CD4-positive, alpha-beta T cell treated with Interferon alpha-2 for 1 hour (primary cell): ENCODE results near the gene STIM1.
"Not testable (repeated sequence)": the region's sequence is repeated elsewhere in the genome, so short reads cannot be mapped to it uniquely, and the experiment has no call there.

Experiments
- DNase-seq, 2 donors: peaks; one replicate each; pipeline ENCODE4 v3.0.0-alpha.2; 2020 to 2022

Gene STIM1

GRCh38 chr11:3888876-3889275, 33.4 kb downstream of the STIM1 start:
- no peak for DNase-seq

DNA sequence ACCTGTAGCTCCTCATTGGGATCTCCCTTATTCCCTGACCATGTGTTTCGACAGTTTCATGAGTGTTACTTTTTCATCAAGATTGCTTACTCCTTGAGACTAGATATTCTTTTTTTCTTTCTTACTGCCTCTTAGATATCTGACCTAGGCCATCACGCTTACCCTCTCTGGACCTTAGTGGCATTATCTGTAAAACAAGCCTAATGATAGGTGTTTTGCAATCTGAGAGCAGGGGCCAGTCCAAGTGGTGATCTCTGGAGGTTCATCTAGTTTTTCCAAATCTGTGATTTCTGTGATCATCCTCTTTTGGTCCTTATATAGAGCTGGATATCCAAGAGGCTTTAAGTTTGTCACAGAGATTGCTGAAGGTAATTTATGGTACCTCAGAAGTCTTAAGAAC, 34.5 kb downstream of the STIM1 start:
- no peak for DNase-seq

DNA sequence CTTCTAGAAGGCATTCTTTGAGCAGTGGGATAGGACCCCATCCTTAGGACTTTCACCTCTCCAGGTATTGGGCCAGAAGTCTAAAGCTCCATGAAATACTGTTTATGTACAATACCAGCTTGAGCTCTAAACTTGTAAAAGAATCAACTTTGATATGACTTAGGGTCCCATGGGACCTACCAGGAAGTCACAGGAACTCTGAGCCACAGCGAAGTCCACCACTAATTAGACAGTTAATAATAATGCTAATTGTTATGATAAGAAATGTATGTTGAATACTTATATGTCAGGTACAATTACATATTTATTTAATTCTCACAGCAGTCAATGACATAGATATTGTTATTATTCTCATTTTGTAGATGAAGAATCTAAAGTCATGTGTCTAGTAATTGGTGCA, 35.3 kb downstream of the STIM1 start:
- no peak for DNase-seq

DNA sequence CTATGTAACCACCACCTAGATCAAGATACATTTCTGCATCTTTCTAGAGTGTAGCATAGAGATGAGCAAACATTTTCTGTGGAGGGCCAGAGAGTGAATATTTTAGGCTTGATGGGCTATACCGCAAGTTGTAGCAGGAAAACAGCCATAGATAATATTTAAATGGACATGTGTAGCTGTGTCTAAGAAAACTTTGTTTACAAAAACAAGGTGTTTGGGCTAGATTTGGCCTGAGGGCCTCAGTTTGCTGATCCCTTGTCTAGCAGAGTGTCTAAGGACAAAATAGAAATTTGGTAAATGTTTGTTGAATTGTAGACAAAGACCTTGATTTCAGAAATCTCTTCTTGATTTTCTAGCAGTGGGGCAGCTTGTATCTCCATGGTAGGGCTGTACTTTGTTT, 36.3 kb downstream of the STIM1 start:
- DNase-seq: no peak

DNA sequence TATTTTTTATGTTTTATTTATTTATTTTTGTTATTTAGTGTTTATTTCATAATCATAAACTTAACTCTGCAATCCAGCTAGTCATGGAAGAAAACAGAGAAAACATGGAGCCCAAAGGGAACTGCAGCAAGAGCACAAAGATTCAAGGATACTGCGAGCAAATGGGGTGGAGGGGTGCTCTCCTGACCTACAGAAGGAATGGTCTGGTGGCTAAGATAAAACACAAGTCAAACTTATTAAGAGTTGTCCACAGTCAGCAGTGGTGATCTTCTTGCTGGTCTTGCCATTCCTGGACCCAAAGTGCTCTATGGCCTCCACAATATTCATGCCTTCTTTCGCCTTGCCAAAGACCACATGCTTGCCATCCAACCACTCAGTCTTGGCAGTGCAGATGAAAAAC, 36.7 kb downstream of the STIM1 start:
- DNase-seq: no peak

- no peak for DNase-seq
Measured at GRCh38 chr11:3893311-3893710, 37.8 kb downstream of the STIM1 start.

GRCh38 chr11:3894128-3894731, 38.8 kb downstream of the STIM1 start:
- DNase-seq: peak; percentile 18 to 80

GRCh38 chr11:3896644-3897043, 41.2 kb downstream of the STIM1 start:
- DNase-seq: no peak

DNA sequence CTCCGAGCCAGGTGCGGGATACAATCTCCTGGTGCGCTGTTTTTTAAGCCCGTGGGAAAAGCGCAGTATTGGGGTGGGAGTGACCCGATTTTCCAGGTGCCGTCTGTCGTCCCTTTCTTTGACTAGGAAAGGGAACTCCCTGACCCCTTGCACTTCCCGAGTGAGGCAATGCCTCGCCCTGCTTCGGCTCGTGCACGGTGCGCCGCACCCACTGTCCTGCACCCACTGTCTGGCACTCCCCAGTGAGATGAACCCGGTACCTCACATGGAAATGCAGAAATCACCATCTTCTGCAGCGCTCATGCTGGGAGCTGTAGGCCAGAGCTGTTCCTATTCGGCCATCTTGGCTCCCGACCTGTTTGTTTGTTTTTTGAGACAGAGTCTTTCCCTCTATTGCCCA, 44.8 kb downstream of the STIM1 start:
- not testable (repeated sequence) for DNase-seq

GRCh38 chr11:3901249-3902025, 46.0 kb downstream of the STIM1 start:
- DNase-seq: no peak

DNA sequence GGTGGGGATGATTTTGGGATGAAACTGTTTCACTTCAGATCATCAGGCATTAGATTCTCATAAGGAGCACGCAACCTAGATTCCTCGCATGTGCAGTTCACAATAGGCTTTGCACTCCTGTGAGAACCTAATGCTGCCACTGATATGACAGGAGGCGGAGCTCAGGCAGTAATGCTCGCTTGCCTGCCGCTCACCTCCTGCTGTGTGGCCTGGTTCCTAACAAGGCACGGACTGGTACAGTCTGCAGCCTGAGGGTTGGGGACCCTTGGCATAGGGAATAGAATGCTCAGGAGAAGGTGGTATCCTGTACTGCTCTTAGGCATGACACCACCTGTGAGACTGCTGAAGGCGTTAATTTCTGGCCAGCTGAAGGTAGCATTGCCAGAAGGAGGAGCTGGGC, 47.0 kb downstream of the STIM1 start:
- DNase-seq: no peak

DNA sequence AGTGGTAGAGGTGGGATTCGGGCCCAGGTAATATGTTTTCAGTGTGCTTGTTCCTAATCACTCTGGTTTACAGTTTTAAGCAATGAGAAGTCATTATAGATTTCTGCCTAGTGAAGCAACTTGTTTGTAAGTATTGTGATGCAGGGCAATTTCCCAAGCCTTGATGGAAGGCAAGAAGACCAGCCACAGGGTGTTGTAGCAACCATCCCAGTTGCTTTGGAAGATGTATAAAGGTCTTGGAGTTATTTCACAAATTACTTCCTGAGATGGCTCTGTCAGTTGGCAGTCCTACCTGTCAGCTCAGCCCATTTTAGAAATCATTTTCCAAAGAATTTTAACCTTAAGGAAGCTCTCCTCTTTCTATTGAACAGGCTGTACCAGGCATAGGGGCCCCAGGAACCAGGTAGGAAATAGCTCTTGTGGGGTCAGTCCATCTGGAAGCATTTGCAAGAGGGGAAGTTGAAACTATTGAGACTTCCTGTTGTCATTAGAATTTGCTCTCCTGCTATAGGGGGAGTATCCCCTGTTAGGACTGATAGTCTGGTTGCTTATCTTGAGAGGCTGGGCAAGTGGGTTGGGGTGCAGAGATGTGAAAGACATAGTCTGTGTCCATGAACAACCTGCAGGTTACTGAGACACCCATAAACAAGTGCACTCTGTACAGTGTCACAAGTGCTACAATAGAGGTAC, 47.9 kb downstream of the STIM1 start:
- DNase-seq: no peak

DNA sequence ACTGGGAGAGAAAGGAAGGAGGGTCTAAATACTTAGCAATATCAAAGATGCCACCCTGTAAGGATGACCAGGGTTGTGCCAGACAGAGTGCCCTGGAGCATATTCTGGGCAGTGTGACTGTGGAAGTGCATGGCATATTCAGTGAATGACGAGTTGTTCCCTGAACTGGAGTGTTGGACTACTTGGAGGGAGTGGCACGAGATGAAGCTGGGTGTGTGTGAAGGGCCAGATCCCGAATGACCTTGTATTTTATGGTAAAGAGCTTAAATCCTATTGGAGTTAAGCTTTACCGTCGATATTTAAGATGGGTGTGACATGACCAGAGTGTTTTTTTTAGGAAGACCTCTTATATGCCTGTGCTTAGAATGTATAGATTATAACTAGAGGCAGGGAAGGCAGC, 48.8 kb downstream of the STIM1 start:
- DNase-seq: no peak

DNA sequence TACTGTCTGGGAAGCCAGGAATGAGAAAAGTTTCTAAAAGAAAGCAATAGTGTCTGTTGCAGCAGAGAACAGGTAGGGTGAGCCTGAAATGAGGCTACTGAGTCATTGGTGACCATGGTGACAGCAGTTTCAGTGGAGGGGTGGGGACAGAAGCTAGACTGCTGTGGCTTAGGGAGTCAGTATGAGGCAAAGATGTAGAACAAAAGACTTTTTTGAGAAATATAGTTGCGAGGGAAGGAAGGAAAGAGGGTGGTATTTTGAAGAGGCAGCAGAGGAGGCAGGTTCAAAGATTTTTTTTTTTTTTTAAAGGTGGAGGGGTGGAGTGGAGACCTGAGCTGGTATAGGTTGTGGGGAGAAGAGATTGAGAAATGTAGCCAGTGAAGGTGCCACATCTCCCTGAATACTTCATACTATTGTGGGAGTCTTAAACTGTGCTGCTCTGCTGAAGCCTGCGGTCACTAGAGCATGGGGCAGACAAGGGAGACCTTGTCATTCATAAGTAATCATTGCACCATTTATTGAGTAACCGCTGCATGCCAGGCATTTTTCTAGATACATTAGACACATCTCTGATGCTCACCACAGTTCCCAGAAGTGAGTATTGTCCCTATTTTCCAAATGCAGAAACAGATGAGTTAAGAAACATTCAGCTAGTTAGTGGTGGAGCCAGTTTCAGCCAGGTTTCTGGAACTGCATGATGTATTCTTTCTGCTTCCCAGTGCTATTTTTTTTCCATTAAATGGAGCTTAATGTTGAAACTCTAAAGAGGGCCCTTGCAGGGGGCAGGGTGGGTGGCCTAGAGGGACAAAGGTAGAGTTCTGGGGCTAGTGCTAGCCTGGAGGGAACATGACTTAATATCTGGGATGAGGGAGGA, 49.9 kb downstream of the STIM1 start:
- DNase-seq: peak; percentile 45 to 68

GRCh38 chr11:3906166-3906565, 50.7 kb downstream of the STIM1 start:
- no peak for DNase-seq

- no peak for DNase-seq
Measured at GRCh38 chr11:3907590-3907989, 52.1 kb downstream of the STIM1 start.

DNA sequence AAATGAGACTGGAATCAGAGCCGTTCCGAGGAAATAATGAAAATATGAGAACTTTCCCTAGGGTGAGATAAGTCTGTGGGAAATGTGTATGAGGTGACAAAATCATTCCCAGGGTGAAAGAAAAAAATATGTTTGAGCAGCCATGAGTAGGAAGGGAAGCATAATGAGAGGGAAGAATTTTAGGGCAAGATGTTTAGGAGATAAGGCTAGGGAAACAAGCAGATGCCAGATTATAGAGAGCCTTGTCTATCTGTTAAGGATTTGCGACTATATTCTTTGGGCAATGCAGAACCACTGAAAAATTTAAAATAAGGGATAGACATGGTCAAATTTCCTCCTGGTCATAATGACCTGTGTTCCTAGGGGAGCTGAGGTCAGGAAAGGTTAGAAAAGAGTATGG, 54.4 kb downstream of the STIM1 start:
- no peak for DNase-seq

DNA sequence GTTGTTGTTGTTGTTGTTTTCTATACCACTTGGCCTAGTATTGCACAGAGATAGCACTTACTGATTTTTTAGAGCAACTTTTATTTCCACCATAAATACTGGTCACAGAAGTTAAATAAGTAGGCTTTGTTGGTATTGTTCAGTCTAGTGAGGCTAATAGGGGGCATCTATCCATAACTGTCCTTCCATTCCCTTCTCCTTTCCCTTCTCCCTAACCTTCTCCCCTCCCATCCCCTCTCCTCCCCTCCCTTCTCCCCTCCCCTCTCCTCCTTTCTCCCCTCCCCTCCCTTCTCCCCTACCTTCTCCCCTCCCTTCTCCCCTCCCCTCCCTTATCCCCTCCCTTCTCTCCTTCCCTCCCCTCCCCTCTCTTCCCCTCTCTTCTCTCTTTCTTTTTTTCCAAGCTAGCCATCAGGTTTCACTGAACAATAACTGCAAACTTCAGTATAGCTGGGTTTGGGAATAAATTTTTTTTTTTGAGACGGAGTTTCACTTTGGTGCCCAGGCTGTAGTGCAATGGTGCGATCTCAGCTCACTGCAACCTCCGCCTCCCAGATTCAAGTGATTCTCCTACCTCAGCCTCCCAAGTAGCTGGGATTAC, 56.5 kb downstream of the STIM1 start:
- no peak for DNase-seq

DNA sequence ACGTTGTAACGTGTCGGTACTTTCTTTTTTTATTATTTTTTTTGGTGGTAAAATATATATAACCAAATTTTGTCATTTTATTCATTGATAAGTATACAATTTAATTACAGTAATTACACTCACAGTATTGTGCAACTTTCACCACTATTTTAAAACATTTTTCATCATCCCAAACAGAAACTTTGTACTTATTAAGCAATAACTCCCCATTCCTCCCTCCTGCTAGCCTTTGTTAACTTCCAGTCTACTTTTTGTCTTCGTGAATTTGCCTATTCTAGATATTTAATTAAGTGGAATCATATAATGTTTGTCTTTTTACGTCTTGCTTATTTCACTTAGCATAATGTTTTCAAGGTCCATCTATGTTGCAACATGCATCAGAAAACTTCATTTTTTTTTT, 58.5 kb downstream of the STIM1 start:
- DNase-seq: no peak

- DNase-seq: peak in 1 of 2 donors; percentile 63
Measured at GRCh38 chr11:3914805-3915204, 59.3 kb downstream of the STIM1 start.

DNA sequence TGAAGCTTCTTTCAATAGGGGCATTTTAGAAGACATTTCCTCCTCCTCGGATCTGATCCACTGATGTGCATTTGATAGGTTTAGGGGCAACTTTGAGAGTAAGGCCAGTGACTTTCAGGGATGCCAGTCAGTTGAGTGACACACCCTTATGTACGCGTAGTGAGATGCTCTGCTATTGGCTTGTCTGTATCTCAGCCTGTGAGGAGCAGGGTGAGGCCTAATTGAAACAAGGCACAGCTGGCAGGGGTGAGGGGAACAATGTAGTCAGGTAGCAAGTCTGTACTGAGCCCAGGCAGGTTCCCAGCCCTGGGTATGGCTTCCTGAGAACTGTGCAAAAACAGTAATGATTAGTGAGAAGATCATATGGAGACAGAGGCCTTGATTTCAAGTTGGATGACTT, 61.5 kb downstream of the STIM1 start:
- no peak for DNase-seq

- peak; percentile 66 to 72 for DNase-seq
Measured at GRCh38 chr11:3920148-3920852, 64.8 kb downstream of the STIM1 start.
